Stomach (tissue), 9 donors: ENCODE results near the gene OTUD5. TPM values are rescaled to one million over a fixed set of nuclear protein-coding genes. Genes with fewer than 3 reads are reported as not detected.

ENCODE experiments used
- DNase-seq, 2 donors: peaks; one replicate each; pipeline versions ENCODE4 v3.0.0 to v3.0.0-alpha.2; 2013 to 2019
- H3K27ac ChIP-seq, 5 donors: fragments of 200-600 bp in 4 of 5; sonication (generic) in 4 of 5; one replicate each; pipeline ENCODE4 v1.5.1; 2013 to 2019; ENCODE audit warnings: mild to moderate bottlenecking in 1 of 5, moderate library complexity in 1 of 5
- H3K27me3 ChIP-seq, 3 donors: fragments of 200-600 bp; sonication (generic); one replicate each; pipeline ENCODE4 v1.5.1; 2017 to 2019; ENCODE audit warnings: mixed run types in 1 of 3
- H3K36me3 ChIP-seq, 4 donors: fragments of 200-600 bp; sonication (generic); 1 replicate in 3 of 4; 2 replicates in 1 of 4; pipeline ENCODE4 v1.5.1; 2016 to 2019
- H3K4me1 ChIP-seq, 4 donors: fragments of 200-600 bp; sonication (generic); one replicate each; pipeline ENCODE4 v1.5.1; 2016 to 2019
- H3K4me3 ChIP-seq, 4 donors: fragments of 200-600 bp; sonication (generic) in 3 of 4; one replicate each; pipeline ENCODE4 v1.5.1; 2016 to 2019; ENCODE audit warnings: mild to moderate bottlenecking in 1 of 4
- H3K9me3 ChIP-seq, 4 donors: fragments of 200-600 bp; sonication (generic); one replicate each; pipeline ENCODE4 v1.5.1; 2016 to 2019
- EP300 ChIP-seq: sonication (generic); formaldehyde crosslinking; IDR thresholded peaks from one replicate; pipeline ENCODE4 v1.6.1; 2017; ENCODE audit warnings: antibody characterized with exemption
- POLR2A ChIP-seq, 4 donors: fragments of 450-650 bp; IDR thresholded peaks; one replicate each; pipeline ENCODE4 v1.6.1; 2016; ENCODE audit warnings: antibody characterized with exemption in 4 of 4, control low read depth in 2 of 4, mild to moderate bottlenecking in 1 of 4, moderate library complexity in 1 of 4
- POLR2AphosphoS5 ChIP-seq, 3 donors: sonication (generic); formaldehyde crosslinking; IDR thresholded peaks; one replicate each; pipeline ENCODE4 v1.6.1; 2016; ENCODE audit warnings: antibody characterized with exemption in 3 of 3
- WGBS, 5 donors: extraction: QIAGEN DNeasy Blood & Tissue Kit in 3 of 5; methylation state at CpG; one replicate each; pipeline versions ENCODE4 v1.1.5 to v1.1.7; 2013 to 2018; 5-methylcytosine and 5-hydroxymethylcytosine counted together
- intact Hi-C: fragments of 100-400 bp; cut with DNase I; formaldehyde crosslinking; loops from one replicate; pipeline ENCODE4 v1.15.1; 2023; ENCODE audit warnings: low total_unique reads
- polyA plus RNA-seq, 3 donors: library from polyadenylated mRNA; stranded (reverse); fragments of 200-250 nt; gene quantifications; one replicate each; pipeline ENCODE4 v1.2.3, GENCODE V29; 2013
- total RNA-seq, 5 donors: library from RNA; depleted of rRNA; stranded (reverse); fragments of >200 nt; gene quantifications; one replicate each; pipeline versions ENCODE4 v1.1.0 to v1.2.3, GENCODE V29; 2014 to 2016
- TF ChIP-seq, protein P1 (sequence below), 7 experiments: fragments of 450-650 bp in 4 of 7; fragments of 200-600 bp in 3 of 7; sonication (generic) in 3 of 7; IDR thresholded peaks; one replicate each; pipeline ENCODE4 v1.5.1; 2016 to 2019; ENCODE audit warnings: antibody characterized with exemption in 7 of 7, control low read depth in 2 of 7, mild to moderate bottlenecking in 1 of 7
- donor health status: healthy with polysubstance abuse.
- donor health status: Bipolar disorder and iron deficiency.
- donor health status: healthy.

OTUD5 gene
- total and polyA plus RNA-seq, 8 donors = 16.1 to 163 (median 22.8) TPM

DNA sequence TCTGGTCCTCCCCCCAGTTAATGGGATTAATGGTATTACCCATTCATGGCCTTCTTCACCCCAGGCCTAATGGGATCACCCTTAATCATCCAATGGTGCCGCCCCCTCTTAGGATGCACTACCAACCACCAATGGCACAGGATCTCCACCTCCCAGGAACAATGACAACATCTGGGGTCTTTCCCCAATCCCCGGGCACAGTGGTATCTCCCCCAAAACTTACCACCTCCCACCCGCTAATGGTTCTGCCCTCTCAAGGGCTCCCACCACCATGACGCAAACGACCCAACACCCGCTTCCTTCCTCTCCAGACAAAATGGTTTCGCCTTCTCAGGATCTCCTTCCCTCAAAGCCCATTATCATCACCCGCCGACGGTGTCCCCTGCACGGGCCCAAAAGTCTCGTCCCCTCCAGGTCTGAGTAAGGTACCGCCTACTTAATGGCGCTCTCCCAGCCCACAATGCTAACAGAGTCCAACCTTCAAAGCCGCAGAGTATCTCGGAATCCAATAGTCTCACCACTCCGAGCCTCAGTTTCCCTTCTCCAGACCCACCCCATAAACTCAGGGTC lies 44.2 kb upstream of the OTUD5 start:
- Histone ChIP-seq H3K36me3 (peaks cover 0 to 25% (median 19%) of the 10 kb centered on the region in 4 donors), H3K4me1 (peaks cover 0 to 17% (median 11%) of the 10 kb centered on the region in 4 donors), H3K4me3 (peak overlapping the region; percentile 60 to 70 (median 67)), H3K9me3 (peaks cover 0 to 15% (median 5%) of the 10 kb centered on the region in 4 donors), H3K27me3 (no peaks in the 10 kb centered on the region), H3K27ac (peak overlapping the region; percentile 70 to 87 (median 83))
- intact Hi-C loops = no loop called here
- peak in 1 of 2 donors; percentile 58 for DNase-seq
- WGBS, 5 donors = 0 to 36% (median 3%) methylated on average over 16 to 17 of the region's 17 CpGs
- TF ChIP-seq, protein P1, sequence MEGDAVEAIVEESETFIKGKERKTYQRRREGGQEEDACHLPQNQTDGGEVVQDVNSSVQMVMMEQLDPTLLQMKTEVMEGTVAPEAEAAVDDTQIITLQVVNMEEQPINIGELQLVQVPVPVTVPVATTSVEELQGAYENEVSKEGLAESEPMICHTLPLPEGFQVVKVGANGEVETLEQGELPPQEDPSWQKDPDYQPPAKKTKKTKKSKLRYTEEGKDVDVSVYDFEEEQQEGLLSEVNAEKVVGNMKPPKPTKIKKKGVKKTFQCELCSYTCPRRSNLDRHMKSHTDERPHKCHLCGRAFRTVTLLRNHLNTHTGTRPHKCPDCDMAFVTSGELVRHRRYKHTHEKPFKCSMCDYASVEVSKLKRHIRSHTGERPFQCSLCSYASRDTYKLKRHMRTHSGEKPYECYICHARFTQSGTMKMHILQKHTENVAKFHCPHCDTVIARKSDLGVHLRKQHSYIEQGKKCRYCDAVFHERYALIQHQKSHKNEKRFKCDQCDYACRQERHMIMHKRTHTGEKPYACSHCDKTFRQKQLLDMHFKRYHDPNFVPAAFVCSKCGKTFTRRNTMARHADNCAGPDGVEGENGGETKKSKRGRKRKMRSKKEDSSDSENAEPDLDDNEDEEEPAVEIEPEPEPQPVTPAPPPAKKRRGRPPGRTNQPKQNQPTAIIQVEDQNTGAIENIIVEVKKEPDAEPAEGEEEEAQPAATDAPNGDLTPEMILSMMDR (IDR thresholded peaks at IDR 0.05) = no peak
- TF ChIP-seq POLR2AphosphoS5 (IDR thresholded peaks at IDR 0.05) (no peak), POLR2A (IDR thresholded peaks at IDR 0.05) (no peak)

DNA sequence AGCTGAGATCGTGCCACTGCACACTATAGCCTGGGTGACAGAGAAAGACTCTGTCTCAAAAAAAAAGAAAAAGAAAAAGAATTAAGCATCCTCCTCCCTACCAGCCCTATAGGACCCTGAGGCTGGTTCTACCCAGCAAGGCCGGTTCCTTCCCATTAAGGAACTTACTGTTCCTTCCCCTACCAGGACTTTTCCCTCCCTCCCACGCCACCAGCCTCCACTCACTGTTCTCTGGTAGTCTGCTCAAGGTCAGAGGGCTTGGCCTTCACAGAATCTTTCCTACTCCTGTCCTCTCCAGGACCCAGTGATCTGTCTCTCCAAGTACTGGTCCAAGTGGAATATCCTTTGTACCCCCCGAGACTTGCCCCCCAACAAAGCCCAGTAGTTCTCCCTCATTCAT lies 43.2 kb upstream of the OTUD5 start:
- TF ChIP-seq POLR2A (IDR thresholded peaks at IDR 0.05) = no peak
- TF ChIP-seq POLR2AphosphoS5 (IDR thresholded peaks at IDR 0.05) = no peak
- TF ChIP-seq, protein P1 (IDR thresholded peaks at IDR 0.05) = no peak
- no peak for TF ChIP-seq EP300
- H3K27me3 ChIP-seq = no peaks in the 10 kb centered on the region
- intact Hi-C loops = no loop called here

DNA sequence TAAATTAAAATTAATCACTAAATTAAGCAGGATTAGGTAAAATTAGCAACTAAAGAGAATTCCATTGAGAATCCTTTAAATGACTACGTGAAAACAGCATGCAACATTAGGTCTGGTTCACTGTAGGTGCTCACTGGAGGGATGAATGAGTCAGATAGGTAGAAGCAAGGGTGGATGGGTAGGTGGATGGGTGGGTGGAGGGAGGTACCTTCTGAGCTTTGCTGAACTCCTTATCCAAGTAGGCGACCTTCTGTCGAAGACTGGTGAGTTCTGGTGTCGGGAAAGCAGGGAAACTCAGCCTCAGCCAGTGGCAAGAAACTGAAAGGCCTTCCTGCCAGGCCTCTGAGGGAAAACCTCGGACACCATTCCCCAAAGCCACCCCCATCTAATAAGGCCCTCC lies 41.6 kb upstream of the OTUD5 start:
- Histone ChIP-seq H3K27me3 (no peaks in the 10 kb centered on the region), H3K36me3 (peaks cover 0 to 39% (median 37%) of the 10 kb centered on the region in 4 donors), H3K27ac (no peak overlapping the region), H3K4me3 (no peak overlapping the region), H3K4me1 (peaks cover 0 to 17% (median 11%) of the 10 kb centered on the region in 4 donors), H3K9me3 (peaks cover 0 to 15% (median 5%) of the 10 kb centered on the region in 4 donors)
- WGBS, 5 donors = 80 to 96% (median 86%) methylated on average over 5 of the region's 5 CpGs
- TF ChIP-seq POLR2AphosphoS5 (IDR thresholded peaks at IDR 0.05) (no peak), POLR2A (IDR thresholded peaks at IDR 0.05) (no peak)
- no peak for DNase-seq
- intact Hi-C loops = no loop called here

More for the DNA sequence above, 43.2 kb upstream of the OTUD5 start:
- Histone ChIP-seq H3K9me3 (peaks cover 0 to 15% (median 5%) of the 10 kb centered on the region in 4 donors), H3K36me3 (peaks cover 0 to 33% (median 28%) of the 10 kb centered on the region in 4 donors), H3K27ac (no peak overlapping the region), H3K4me1 (peaks cover 0 to 17% (median 11%) of the 10 kb centered on the region in 4 donors), H3K4me3 (peak overlapping the region in 2 of 4 donors; percentile 67 to 70)
- no peak for DNase-seq
- 77 to 100% (median 97%) methylated on average over 3 to 4 of the region's 4 CpGs for WGBS, 5 donors

DNA sequence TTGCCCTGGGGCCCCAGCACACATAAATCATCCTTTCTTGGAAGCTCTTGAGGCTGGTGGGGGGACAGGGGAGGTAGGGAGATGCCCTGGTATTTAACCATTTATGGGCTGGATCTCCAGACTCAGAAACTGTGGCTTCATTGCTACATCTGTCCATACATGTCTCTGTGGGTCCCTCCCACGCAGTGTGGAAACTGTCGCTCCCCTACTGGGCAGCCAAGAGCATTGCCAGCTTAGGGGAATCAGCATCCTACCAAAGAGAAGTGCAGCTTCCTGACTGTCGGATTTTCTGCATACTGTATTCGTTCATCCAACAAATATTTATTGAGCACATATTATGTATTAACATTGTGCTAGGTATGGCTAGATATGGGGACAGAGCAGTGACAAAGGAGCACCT lies 41.0 kb upstream of the OTUD5 start:
- 88 to 98% (median 95%) methylated on average over 3 to 4 of the region's 4 CpGs for WGBS, 5 donors
- intact Hi-C loops = no loop called here

More for the DNA sequence above, 41.0 kb upstream of the OTUD5 start:
- H3K27ac ChIP-seq = no peak overlapping the region
- peaks cover 0 to 15% (median 5%) of the 10 kb centered on the region in 4 donors for H3K9me3 ChIP-seq
- no peak overlapping the region for H3K4me3 ChIP-seq
- TF ChIP-seq POLR2AphosphoS5 (IDR thresholded peaks at IDR 0.05) = no peak
- TF ChIP-seq POLR2A (IDR thresholded peaks at IDR 0.05) = no peak
- TF ChIP-seq, protein P1 (IDR thresholded peaks at IDR 0.05) = no peak
- TF ChIP-seq EP300 = no peak
- peaks cover under 1 to 45% (median 43%) of the 10 kb centered on the region in 4 donors for H3K36me3 ChIP-seq
- peaks cover 0 to 17% (median 11%) of the 10 kb centered on the region in 4 donors for H3K4me1 ChIP-seq
- DNase-seq = no peak
- H3K27me3 ChIP-seq = no peaks in the 10 kb centered on the region
